ENCODE measurements around the gene CABYR. TPM values are rescaled to one million over a fixed set of nuclear protein-coding genes. Genes with fewer than 3 reads are reported as not detected.

Gene CABYR
- total RNA-seq, 2 donors from 2014 or later: 1.6 TPM; not detected in 1

- DNase-seq: no peak
- Histone ChIP-seq H3K27me3 (no peaks in the 10 kb centered on the region), H3K27ac (no peak overlapping the region), H3K4me1 (no peaks in the 10 kb centered on the region), H3K4me3 (no peak overlapping the region), H3K9ac (ENCODE audit: low read depth in 2 of 2, low read length in 2 of 2) (no peak overlapping the region), H3K36me3 (no peaks in the 10 kb centered on the region), H3K9me3 (no peaks in the 10 kb centered on the region)
- no peak for TF ChIP-seq CTCF (IDR thresholded peaks at IDR 0.05)
- intact Hi-C loops (cut with DNase I): no loop called here
Measured at GRCh38 chr18:24153397-24153796, 14.5 kb downstream of the CABYR start.

GRCh38 chr18:24157855-24158254 lies 19.0 kb downstream of the CABYR start:
- Histone ChIP-seq H3K4me1 (no peaks in the 10 kb centered on the region), H3K36me3 (no peaks in the 10 kb centered on the region), H3K27ac (no peak overlapping the region), H3K9me3 (no peaks in the 10 kb centered on the region), H3K27me3 (no peaks in the 10 kb centered on the region), H3K9ac (ENCODE audit: low read depth in 2 of 2, low read length in 2 of 2) (no peak overlapping the region), H3K4me3 (no peak overlapping the region)
- intact Hi-C loops (cut with DNase I): no loop called here
- no peak for DNase-seq
- no peak for TF ChIP-seq CTCF (IDR thresholded peaks at IDR 0.05)

- intact Hi-C loops (cut with DNase I): no loop called here
- no peak for TF ChIP-seq CTCF (IDR thresholded peaks at IDR 0.05)
- Histone ChIP-seq H3K9ac (ENCODE audit: low read depth in 2 of 2, low read length in 2 of 2) (no peak overlapping the region), H3K9me3 (no peaks in the 10 kb centered on the region), H3K4me1 (no peaks in the 10 kb centered on the region), H3K4me3 (no peak overlapping the region), H3K36me3 (no peaks in the 10 kb centered on the region), H3K27ac (no peak overlapping the region), H3K27me3 (no peaks in the 10 kb centered on the region)
- DNase-seq: no peak
Measured at GRCh38 chr18:24160086-24160485, 21.2 kb downstream of the CABYR start.

GRCh38 chr18:24161304-24161703 lies 22.4 kb downstream of the CABYR start:
- Histone ChIP-seq H3K36me3 (no peaks in the 10 kb centered on the region), H3K27ac (no peak overlapping the region), H3K9me3 (no peaks in the 10 kb centered on the region), H3K4me1 (no peaks in the 10 kb centered on the region), H3K4me3 (no peak overlapping the region), H3K27me3 (no peaks in the 10 kb centered on the region), H3K9ac (ENCODE audit: low read depth in 2 of 2, low read length in 2 of 2) (no peak overlapping the region)
- no peak for DNase-seq
- intact Hi-C loops (cut with DNase I): no loop called here
- TF ChIP-seq CTCF (IDR thresholded peaks at IDR 0.05): no peak

GRCh38 chr18:24168496-24168895 lies 29.6 kb downstream of the CABYR start:
- TF ChIP-seq CTCF (IDR thresholded peaks at IDR 0.05): no peak
- intact Hi-C loops (cut with DNase I): no loop called here
- no peaks in the 10 kb centered on the region for H3K36me3 ChIP-seq

GRCh38 chr18:24170360-24170759 lies 31.5 kb downstream of the CABYR start:
- intact Hi-C loops (cut with DNase I): no loop called here
- no peak overlapping the region for H3K9ac ChIP-seq (ENCODE audit: low read depth in 2 of 2, low read length in 2 of 2)
- H3K9me3 ChIP-seq: no peaks in the 10 kb centered on the region
- no peak for TF ChIP-seq CTCF (IDR thresholded peaks at IDR 0.05)
- H3K4me1 ChIP-seq: no peaks in the 10 kb centered on the region
- H3K27ac ChIP-seq: no peak overlapping the region
- H3K27me3 ChIP-seq: no peaks in the 10 kb centered on the region
- DNase-seq: no peak
- H3K36me3 ChIP-seq: no peaks in the 10 kb centered on the region
- no peak overlapping the region for H3K4me3 ChIP-seq

More at GRCh38 chr18:24168496-24168895, 29.6 kb downstream of the CABYR start:
- H3K4me3 ChIP-seq: no peak overlapping the region
- no peaks in the 10 kb centered on the region for H3K27me3 ChIP-seq
- DNase-seq: no peak
- H3K27ac ChIP-seq: no peak overlapping the region
- no peaks in the 10 kb centered on the region for H3K4me1 ChIP-seq
- H3K9me3 ChIP-seq: no peaks in the 10 kb centered on the region
- H3K9ac ChIP-seq (ENCODE audit: low read depth in 2 of 2, low read length in 2 of 2): no peak overlapping the region
